Inflammatory macrophage treated with lipopolysaccharide for 4 hours (primary cell): ENCODE results near the gene TMEM200B.
"Not testable (repeated sequence)": the region's sequence is repeated elsewhere in the genome, so short reads cannot be mapped to it uniquely, and the experiment has no call there.

Source experiments
- DNase-seq: peaks from one replicate; pipeline ENCODE4 v3.0.0-alpha.2; 2020

Gene TMEM200B

GRCh38 chr1:29123887-29124365 lies at the start of gene TMEM200B:
TMEM200B (minus strand) TSS chr1:29123903; CDS start chr1:29121828, 2,075 bp downstream.
- no peak for DNase-seq

GRCh38 chr1:29172415-29172939 lies 48.8 kb upstream of the TMEM200B start:
- DNase-seq = no peak

GRCh38 chr1:29171521-29171920 lies 47.8 kb upstream of the TMEM200B start:
- no peak for DNase-seq

GRCh38 chr1:29171089-29171488 lies 47.4 kb upstream of the TMEM200B start:
- no peak for DNase-seq

- DNase-seq = peak; percentile 78
Measured at GRCh38 chr1:29169976-29170375, 46.3 kb upstream of the TMEM200B start.

GRCh38 chr1:29167904-29168303 lies 44.2 kb upstream of the TMEM200B start:
- DNase-seq = no peak

GRCh38 chr1:29166291-29166878 lies 42.7 kb upstream of the TMEM200B start:
- DNase-seq = no peak

GRCh38 chr1:29164588-29164987 lies 40.9 kb upstream of the TMEM200B start:
- no peak for DNase-seq

GRCh38 chr1:29162476-29163138 lies 38.9 kb upstream of the TMEM200B start:
- no peak for DNase-seq

- no peak for DNase-seq
Measured at GRCh38 chr1:29162025-29162424, 38.3 kb upstream of the TMEM200B start.

GRCh38 chr1:29159773-29160172 lies 36.1 kb upstream of the TMEM200B start:
- no peak for DNase-seq

- DNase-seq = no peak
Measured at GRCh38 chr1:29157269-29157601, 33.5 kb upstream of the TMEM200B start.

GRCh38 chr1:29156543-29157268 lies 33.0 kb upstream of the TMEM200B start:
- DNase-seq = no peak

- DNase-seq = no peak
Measured at GRCh38 chr1:29152046-29152805, 28.5 kb upstream of the TMEM200B start.

GRCh38 chr1:29150346-29150745 lies 26.6 kb upstream of the TMEM200B start:
- DNase-seq = not testable (repeated sequence)

GRCh38 chr1:29148656-29149491 lies 25.2 kb upstream of the TMEM200B start:
- DNase-seq = no peak

- DNase-seq = no peak
Measured at GRCh38 chr1:29145739-29146437, 22.2 kb upstream of the TMEM200B start.

- no peak for DNase-seq
Measured at GRCh38 chr1:29144178-29144577, 20.5 kb upstream of the TMEM200B start.

- no peak for DNase-seq
Measured at GRCh38 chr1:29142714-29143113, 19.0 kb upstream of the TMEM200B start.

- DNase-seq = no peak
Measured at GRCh38 chr1:29136391-29136915, 12.8 kb upstream of the TMEM200B start.

- no peak for DNase-seq
Measured at GRCh38 chr1:29134695-29135028, 11.0 kb upstream of the TMEM200B start.
